NCI-H446 treated with DMSO at 0.1 percent for 48 hours (cell line): Measurements from ENCODE around the gene YWHAE.
"Not testable (repeated sequence)": the region's sequence is repeated elsewhere in the genome, so short reads cannot be mapped to it uniquely, and the experiment has no call there.

ENCODE experiments used
- DNase-seq: peaks from one replicate; lab custom pipeline; 2025; lab: John Stamatoyannopoulos, UW

The YWHAE gene

GRCh38 chr17:1373707-1374237 lies 26.2 kb downstream of the YWHAE start:
- DNase-seq: no peak

GRCh38 chr17:1372618-1373017 lies 27.4 kb downstream of the YWHAE start:
- no peak for DNase-seq

- no peak for DNase-seq
Observed at GRCh38 chr17:1371893-1372590, 28.0 kb downstream of the YWHAE start.

- no peak for DNase-seq
Observed at GRCh38 chr17:1368588-1368987, 31.4 kb downstream of the YWHAE start.

- no peak for DNase-seq
Observed at GRCh38 chr17:1367351-1367745, 32.7 kb downstream of the YWHAE start.

GRCh38 chr17:1366234-1366633 lies 33.8 kb downstream of the YWHAE start:
- no peak for DNase-seq

GRCh38 chr17:1365445-1366039 lies 34.5 kb downstream of the YWHAE start:
- peak; percentile 61 for DNase-seq

GRCh38 chr17:1362964-1363363 lies 37.1 kb downstream of the YWHAE start:
- DNase-seq: no peak

- no peak for DNase-seq
Observed at GRCh38 chr17:1362065-1362848, 37.8 kb downstream of the YWHAE start.

GRCh38 chr17:1360975-1361374 lies 39.0 kb downstream of the YWHAE start:
- DNase-seq: no peak

GRCh38 chr17:1360315-1360714 lies 39.7 kb downstream of the YWHAE start:
- DNase-seq: not testable (repeated sequence)

GRCh38 chr17:1354030-1354429 lies 46.0 kb downstream of the YWHAE start:
- DNase-seq: no peak

- DNase-seq: not testable (repeated sequence)
Observed at GRCh38 chr17:1352530-1352929, 47.5 kb downstream of the YWHAE start.

GRCh38 chr17:1351971-1352370 lies 48.1 kb downstream of the YWHAE start:
- no peak for DNase-seq

- no peak for DNase-seq
Observed at GRCh38 chr17:1351275-1351674, 48.7 kb downstream of the YWHAE start.

- no peak for DNase-seq
Observed at GRCh38 chr17:1347589-1348323, 52.3 kb downstream of the YWHAE start.

- no peak for DNase-seq
Observed at GRCh38 chr17:1344521-1344920, 55.5 kb downstream of the YWHAE start.

- DNase-seq: no peak
Observed at GRCh38 chr17:1343554-1343953, 56.5 kb downstream of the YWHAE start.

GRCh38 chr17:1340371-1340770 lies 59.7 kb downstream of the YWHAE start:
- no peak for DNase-seq

- DNase-seq: no peak
Observed at GRCh38 chr17:1331708-1332107, 68.3 kb downstream of the YWHAE start.

- no peak for DNase-seq
Observed at GRCh38 chr17:1329745-1330343, 70.2 kb downstream of the YWHAE start.

GRCh38 chr17:1328437-1328836 lies 71.6 kb downstream of the YWHAE start:
- DNase-seq: no peak
